Mesothelial cell of epicardium (in vitro differentiated cells): ENCODE measurements around the gene DGCR8. TPM values are rescaled to one million over a fixed set of nuclear protein-coding genes. Genes with fewer than 3 reads are reported as not detected.

Source experiments
- DNase-seq, 2 experiments: peaks; one replicate each; pipeline ENCODE4 v3.0.0; 2021; ENCODE audit warnings: low spot score in 2 of 2; ENCODE audit not compliant: unreplicated experiment in 2 of 2
- H3K27ac Mint-ChIP-seq: 2 replicates; pipeline ENCODE4 v1.8.0; 2021; ENCODE audit warnings: mixed read lengths
- H3K27me3 Mint-ChIP-seq: 2 replicates; pipeline ENCODE4 v1.8.0; 2021; ENCODE audit warnings: low read depth, mixed read lengths
- H3K36me3 Mint-ChIP-seq: 2 replicates; pipeline ENCODE4 v1.8.0; 2021; ENCODE audit warnings: mixed read lengths
- H3K4me1 Mint-ChIP-seq: 2 replicates; pipeline ENCODE4 v1.8.0; 2021; ENCODE audit warnings: mixed read lengths
- H3K4me3 Mint-ChIP-seq: 2 replicates; pipeline ENCODE4 v1.8.0; 2021; ENCODE audit warnings: mild to moderate bottlenecking, moderate library complexity, mixed read lengths
- H3K9me3 Mint-ChIP-seq: 2 replicates; pipeline ENCODE4 v1.8.0; 2021; ENCODE audit warnings: mixed read lengths
- CTCF ChIP-seq: fragments of 200-600 bp; sonication (generic); IDR thresholded peaks from one replicate; pipeline ENCODE4 v1.5.0; 2021; ENCODE audit warnings: antibody characterized with exemption; ENCODE audit not compliant: unreplicated experiment
- total RNA-seq: library from RNA; stranded (reverse); gene quantifications from 3 replicates; pipeline ENCODE4 v1.2.1, GENCODE V29; 2021

Gene DGCR8
- 69.4 to 72.3 TPM (median 71.5 TPM) in 3 replicates for total RNA-seq

GRCh38 chr22:20079745-20080444, at the start of gene DGCR8:
Gene DGCR8 (plus strand): TSS chr22:20080241. CDS start chr22:20085964, 5,723 bp downstream.
- peak; percentile 75 to 87 for DNase-seq
- no peak for TF ChIP-seq CTCF
- no peaks in the 10 kb centered on the region for H3K9me3 Mint-ChIP-seq
- no peaks in the 10 kb centered on the region for H3K27me3 Mint-ChIP-seq
- peak within 1 kb of the TSS; percentile 98 for H3K27ac Mint-ChIP-seq
- peak within 1 kb of the TSS; percentile 86 for H3K4me3 Mint-ChIP-seq
- no peaks in the 10 kb centered on the region for H3K36me3 Mint-ChIP-seq
- H3K4me1 Mint-ChIP-seq: peaks cover 44% of the 10 kb centered on the region

GRCh38 chr22:20031732-20032406, 48.2 kb upstream of the DGCR8 start:
- no peak for DNase-seq
- no peaks in the 10 kb centered on the region for H3K9me3 Mint-ChIP-seq
- H3K27ac Mint-ChIP-seq: no peak overlapping the region
- H3K4me1 Mint-ChIP-seq: no peaks in the 10 kb centered on the region
- no peaks in the 10 kb centered on the region for H3K36me3 Mint-ChIP-seq
- H3K27me3 Mint-ChIP-seq: no peaks in the 10 kb centered on the region
- TF ChIP-seq CTCF: no peak
- no peak overlapping the region for H3K4me3 Mint-ChIP-seq

- H3K4me1 Mint-ChIP-seq: no peaks in the 10 kb centered on the region
- no peaks in the 10 kb centered on the region for H3K9me3 Mint-ChIP-seq
- DNase-seq: no peak
- TF ChIP-seq CTCF: no peak
- no peak overlapping the region for H3K4me3 Mint-ChIP-seq
- no peaks in the 10 kb centered on the region for H3K27me3 Mint-ChIP-seq
- H3K36me3 Mint-ChIP-seq: no peaks in the 10 kb centered on the region
- no peak overlapping the region for H3K27ac Mint-ChIP-seq
These were observed 47.5 kb upstream of the DGCR8 start for GRCh38 chr22:20032407-20032991.

GRCh38 chr22:20033045-20033706, 46.9 kb upstream of the DGCR8 start:
- no peaks in the 10 kb centered on the region for H3K36me3 Mint-ChIP-seq

More at GRCh38 chr22:20033045-20033706, 46.9 kb upstream of the DGCR8 start:
- H3K4me3 Mint-ChIP-seq: no peak overlapping the region
- no peak for DNase-seq
- H3K4me1 Mint-ChIP-seq: no peaks in the 10 kb centered on the region
- H3K27ac Mint-ChIP-seq: no peak overlapping the region
- H3K27me3 Mint-ChIP-seq: no peaks in the 10 kb centered on the region
- TF ChIP-seq CTCF: no peak
- no peaks in the 10 kb centered on the region for H3K9me3 Mint-ChIP-seq
